ENCODE data around the gene CD300A.

DNA sequence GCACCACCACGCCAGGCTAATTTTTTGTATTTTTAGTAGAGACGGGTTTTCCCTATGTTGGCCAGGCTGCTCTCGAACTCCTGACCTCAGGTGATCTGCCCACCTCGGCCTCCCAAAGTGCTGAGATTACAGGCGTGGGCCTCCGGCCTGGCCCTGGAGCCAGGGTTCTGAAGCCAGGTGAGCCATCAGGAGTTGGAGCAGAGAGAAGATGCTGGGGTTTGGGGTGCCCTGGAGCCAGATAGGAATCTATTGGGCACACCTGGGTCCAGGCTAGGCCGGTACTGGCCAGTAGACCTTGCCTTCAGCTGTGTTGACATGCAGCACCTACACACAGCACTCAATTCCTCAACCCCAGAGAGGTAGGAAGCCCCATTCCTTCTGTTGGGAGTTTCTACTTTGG lies 5.4 kb upstream of the CD300A start:
- TF ChIP-seq, protein P1, sequence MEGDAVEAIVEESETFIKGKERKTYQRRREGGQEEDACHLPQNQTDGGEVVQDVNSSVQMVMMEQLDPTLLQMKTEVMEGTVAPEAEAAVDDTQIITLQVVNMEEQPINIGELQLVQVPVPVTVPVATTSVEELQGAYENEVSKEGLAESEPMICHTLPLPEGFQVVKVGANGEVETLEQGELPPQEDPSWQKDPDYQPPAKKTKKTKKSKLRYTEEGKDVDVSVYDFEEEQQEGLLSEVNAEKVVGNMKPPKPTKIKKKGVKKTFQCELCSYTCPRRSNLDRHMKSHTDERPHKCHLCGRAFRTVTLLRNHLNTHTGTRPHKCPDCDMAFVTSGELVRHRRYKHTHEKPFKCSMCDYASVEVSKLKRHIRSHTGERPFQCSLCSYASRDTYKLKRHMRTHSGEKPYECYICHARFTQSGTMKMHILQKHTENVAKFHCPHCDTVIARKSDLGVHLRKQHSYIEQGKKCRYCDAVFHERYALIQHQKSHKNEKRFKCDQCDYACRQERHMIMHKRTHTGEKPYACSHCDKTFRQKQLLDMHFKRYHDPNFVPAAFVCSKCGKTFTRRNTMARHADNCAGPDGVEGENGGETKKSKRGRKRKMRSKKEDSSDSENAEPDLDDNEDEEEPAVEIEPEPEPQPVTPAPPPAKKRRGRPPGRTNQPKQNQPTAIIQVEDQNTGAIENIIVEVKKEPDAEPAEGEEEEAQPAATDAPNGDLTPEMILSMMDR (IDR thresholded peaks at IDR 0.05; ENCODE audit: low read depth, low read length, missing input control), result no peak
- TF ChIP-seq, protein P2, sequence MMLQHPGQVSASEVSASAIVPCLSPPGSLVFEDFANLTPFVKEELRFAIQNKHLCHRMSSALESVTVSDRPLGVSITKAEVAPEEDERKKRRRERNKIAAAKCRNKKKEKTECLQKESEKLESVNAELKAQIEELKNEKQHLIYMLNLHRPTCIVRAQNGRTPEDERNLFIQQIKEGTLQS (IDR thresholded peaks at IDR 0.05), result no peak
- TF ChIP-seq GABPA (IDR thresholded peaks at IDR 0.05 in 1 of 2, conservative IDR thresholded peaks at IDR 0.05 in 1 of 2), result no peak

Measured in liver (tissue), 3 donors.